IMR-90 (cell line): Measurements from ENCODE around the gene MT1H. TPM values are rescaled to one million over a fixed set of nuclear protein-coding genes. Genes with fewer than 3 reads are reported as not detected.

Experiments
- ATAC-seq: fragments of 200-7000 bp; cut with Tn5 transposase; 2 replicates; pipeline ENCODE4 v1.9.1; 2020; ENCODE audit warnings: low read depth, mild to moderate bottlenecking, moderate library complexity
- BruUV-seq: library from RNA; stranded (reverse); fragments of 400-500 nt; replicated peaks from 2 replicates; lab custom pipeline; 2021; lab: Mats Ljungman, UMichigan
- CTCF ChIA-PET: fragments of 300-600 bp; formaldehyde crosslinking; extraction: SDS; loops from one replicate; lab custom pipeline; 2021; ENCODE audit warnings: antibody characterized with exemption; lab: Yijun Ruan, JAX
- POLR2A ChIA-PET: fragments of 300-600 bp; sonication (Branson Sonifier 250); formaldehyde crosslinking; loops from one replicate; lab custom pipeline; 2022; ENCODE audit warnings: antibody characterized with exemption; ENCODE audit not compliant: unreplicated experiment; lab: Charles Lee
- DNase-seq: peaks from one replicate; pipeline ENCODE4 v3.0.0; 2013
- H2AFZ ChIP-seq: replicated peaks from 2 replicates; pipeline ENCODE3; 2013; ENCODE audit warnings: low read length, mild to moderate bottlenecking; ENCODE audit not compliant: poor library complexity
- H2AK5ac ChIP-seq: 2 replicates; pipeline ENCODE4 v1.6.1; 2013; ENCODE audit warnings: low read depth, low read length, inconsistent platforms
- H2AK9ac ChIP-seq: replicated peaks from 2 replicates; pipeline ENCODE3; 2013; ENCODE audit warnings: mild to moderate bottlenecking, low read depth, low read length, moderate library complexity; ENCODE audit not compliant: poor library complexity
- H2BK120ac ChIP-seq: 2 replicates; pipeline ENCODE4 v1.6.1; 2013; ENCODE audit warnings: low read depth, low read length, inconsistent platforms
- H2BK15ac ChIP-seq: 3 replicates; pipeline ENCODE4 v1.6.1; 2013; ENCODE audit warnings: low read depth, low read length, inconsistent platforms
- H2BK20ac ChIP-seq: 2 replicates; pipeline ENCODE4 v1.6.1; 2013; ENCODE audit warnings: low read depth, mild to moderate bottlenecking, inconsistent platforms, low read length, moderate library complexity
- H2BK5ac ChIP-seq: 2 replicates; pipeline ENCODE4 v1.6.1; 2013; ENCODE audit warnings: mild to moderate bottlenecking, low read depth, low read length, inconsistent platforms; ENCODE audit not compliant: poor library complexity, severe bottlenecking
- H3K14ac ChIP-seq: replicated peaks from 2 replicates; pipeline ENCODE4 v1.6.1; 2013; ENCODE audit warnings: low read depth, low read length, inconsistent platforms
- H3K18ac ChIP-seq: 2 replicates; pipeline ENCODE4 v1.6.1; 2013; ENCODE audit warnings: low read depth, low read length, control low read depth
- H3K23ac ChIP-seq: 2 replicates; pipeline ENCODE4 v1.6.1; 2013; ENCODE audit warnings: low read depth, low read length, inconsistent platforms
- H3K27ac ChIP-seq: 2 replicates; pipeline ENCODE4 v1.5.1; 2013; ENCODE audit warnings: mild to moderate bottlenecking, control low read depth, low read length; ENCODE audit not compliant: insufficient read depth
- H3K27me3 ChIP-seq: 2 replicates; pipeline ENCODE4 v1.6.1; 2013; ENCODE audit warnings: low read length; ENCODE audit not compliant: control insufficient read depth, insufficient read depth
- H3K36me3 ChIP-seq: 2 replicates; pipeline ENCODE4 v1.6.1; 2013; ENCODE audit warnings: low read length, mixed read lengths; ENCODE audit not compliant: control insufficient read depth, insufficient read depth
- H3K4ac ChIP-seq: 2 replicates; pipeline ENCODE4 v1.6.1; 2013; ENCODE audit warnings: low read depth, low read length, inconsistent platforms
- H3K4me1 ChIP-seq: 2 replicates; pipeline ENCODE4 v1.6.1; 2013; ENCODE audit warnings: low read length, mixed read lengths; ENCODE audit not compliant: control insufficient read depth, insufficient read depth
- H3K4me2 ChIP-seq: 2 replicates; pipeline ENCODE4 v1.6.1; 2013; ENCODE audit warnings: low read depth, mild to moderate bottlenecking, control low read depth, low read length, moderate library complexity
- H3K4me3 ChIP-seq: 2 replicates; pipeline ENCODE4 v1.5.1; 2013; ENCODE audit warnings: low read depth, mild to moderate bottlenecking, control low read depth, low read length, moderate library complexity; ENCODE audit not compliant: insufficient read depth
- H3K56ac ChIP-seq: 2 replicates; pipeline ENCODE4 v1.6.1; 2013; ENCODE audit warnings: low read length, inconsistent platforms; ENCODE audit not compliant: insufficient read depth; ENCODE audit errors: extremely low read depth
- H3K79me1 ChIP-seq, 2 experiments: 2 replicates each; pipeline ENCODE4 v1.6.1; 2013; ENCODE audit warnings: low read length in 2 of 2, inconsistent platforms in 1 of 2, low read depth in 1 of 2
- H3K9ac ChIP-seq: 2 replicates; pipeline ENCODE4 v1.6.1; 2013; ENCODE audit warnings: low read depth, low read length, control low read depth
- H3K9me1 ChIP-seq: 2 replicates; pipeline ENCODE4 v1.6.1; 2013; ENCODE audit warnings: low read length, inconsistent platforms; ENCODE audit not compliant: insufficient read depth
- H3K9me3 ChIP-seq: 2 replicates; pipeline ENCODE4 v1.6.1; 2013; ENCODE audit warnings: low read length; ENCODE audit not compliant: control insufficient read depth, insufficient read depth
- H4K20me1 ChIP-seq: 2 replicates; pipeline ENCODE4 v1.6.1; 2013; ENCODE audit warnings: low read length, inconsistent platforms; ENCODE audit not compliant: insufficient read depth
- H4K5ac ChIP-seq: 2 replicates; pipeline ENCODE4 v1.6.1; 2013; ENCODE audit warnings: mild to moderate bottlenecking, low read depth, low read length, control low read depth
- H4K8ac ChIP-seq, 2 experiments: 2 replicates each; pipeline ENCODE4 v1.6.1; 2013; ENCODE audit warnings: low read depth in 2 of 2, low read length in 2 of 2, control low read depth in 1 of 2, inconsistent platforms in 1 of 2
- H4K91ac ChIP-seq: 2 replicates; pipeline ENCODE4 v1.6.1; 2013; ENCODE audit warnings: low read depth, low read length, inconsistent platforms; ENCODE audit not compliant: insufficient read depth
- BHLHE40 ChIP-seq: fragments of 150-350 bp; IDR thresholded peaks from 2 replicates; pipeline ENCODE4 v1.6.1; 2016; ENCODE audit warnings: mild to moderate bottlenecking, low read depth, low read length
- CEBPB ChIP-seq: IDR thresholded peaks from 2 replicates; pipeline ENCODE4 v1.6.1; 2012; ENCODE audit warnings: low read depth, low read length, improper control_type of control experiment
- CHD1 ChIP-seq: IDR thresholded peaks from 2 replicates; pipeline ENCODE4 v1.6.1; 2012; ENCODE audit warnings: low read depth, low read length, improper control_type of control experiment
- POLR2A ChIP-seq: IDR thresholded peaks from 2 replicates; pipeline ENCODE4 v1.6.1; 2012; ENCODE audit warnings: mild to moderate bottlenecking, low read depth, low read length
- RFX5 ChIP-seq: IDR thresholded peaks from 2 replicates; pipeline ENCODE4 v1.8.0; 2012; ENCODE audit warnings: low read depth, mild to moderate bottlenecking, low read length, moderate library complexity
- WGBS, 2 experiments: methylation state at CpG; one replicate each; pipeline versions ENCODE4 v1.1.5 to v1.1.7; 2013; ENCODE audit warnings: missing lambda C conversion rate in 2 of 2; ENCODE audit not compliant: insufficient read length in 1 of 2; ENCODE audit errors: extremely low coverage in 2 of 2; 5-methylcytosine and 5-hydroxymethylcytosine counted together
- dilution Hi-C: fragments of 300-500 bp; cut with HindIII; formaldehyde crosslinking; loops from one replicate; pipeline ENCODE4 v1.14.3; 2018; ENCODE audit warnings: low sequenced_read_pairs; ENCODE audit not compliant: unreplicated experiment
- in situ Hi-C: fragments of 300-500 bp; cut with MboI; formaldehyde crosslinking; loops from 3 replicates; pipeline ENCODE4 v1.14.3; 2019; ENCODE audit warnings: low sequenced_read_pairs, inconsistent platforms, mixed read lengths
- intact Hi-C: fragments of 100-400 bp; cut with micrococcal nuclease; formaldehyde crosslinking; loops from 2 replicates; pipeline ENCODE4 v1.10.0; 2022
- polyA plus RNA-seq, 3 experiments: library from polyadenylated mRNA; depleted of rRNA; stranded (reverse); fragments of >200 nt; gene quantifications; 2 replicates each; pipeline ENCODE4 v1.2.3, GENCODE V29; 2012; ENCODE audit warnings: low replicate concordance in 1 of 3
- total RNA-seq: library from RNA; depleted of rRNA; stranded (reverse); fragments of >200 nt; gene quantifications from 2 replicates; pipeline ENCODE4 v1.2.3, GENCODE V29; 2012

The MT1H gene
- total and polyA plus RNA-seq, 2 of the 4 experiments (the other 2 are of a cell fraction): not detected

DNA sequence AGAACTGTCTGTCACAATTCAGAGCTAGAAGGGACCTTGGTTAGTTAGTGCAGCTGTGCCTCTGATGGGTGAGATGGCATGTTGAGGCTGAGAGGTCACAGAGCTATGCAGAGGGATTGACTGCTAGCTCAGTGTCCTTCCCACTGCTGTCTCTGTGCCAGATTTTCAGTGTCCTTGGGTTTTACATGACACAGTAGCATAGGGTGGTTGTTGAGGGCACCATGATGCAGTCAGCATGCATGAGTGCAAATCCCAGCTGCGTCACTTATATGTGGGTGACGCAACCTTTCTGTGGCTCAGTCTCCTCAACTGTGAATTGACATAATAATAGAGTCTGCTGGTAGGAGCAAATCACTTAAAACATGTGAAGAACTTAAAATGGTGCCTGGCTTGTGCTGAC lies 28.4 kb upstream of the MT1H start:
- Histone ChIP-seq H3K9me3 (0 out of 2 replicates have a peak, but pooled peaks cover 1% of the 10 kb centered on the region), H3K4ac (no peak overlapping the region), H4K5ac (no peak overlapping the region), H3K4me1 (no peaks in the 10 kb centered on the region; the same call in 1 of the 2 replicates), H2AFZ (no peak overlapping the region), H3K9me1 (no peaks in the 10 kb centered on the region), H3K14ac (no peak overlapping the region), H2AK9ac (no peak overlapping the region), H3K4me2 (no peak overlapping the region), H3K79me1 (no peaks in the 10 kb centered on the region), H2BK120ac (no peak overlapping the region), H3K9ac (no peak overlapping the region), H2BK5ac (no peak overlapping the region), H4K20me1 (no peaks in the 10 kb centered on the region), H4K8ac (no peak overlapping the region), H2AK5ac (no peak overlapping the region), H3K23ac (no peak overlapping the region), H4K91ac (no peak overlapping the region), H3K4me3 (no peak overlapping the region), H3K27me3 (peaks cover 89% of the 10 kb centered on the region), H3K36me3 (no peaks in the 10 kb centered on the region), H2BK15ac (no peak overlapping the region), H3K56ac (no peak overlapping the region), H2BK20ac (no peak overlapping the region), H3K27ac (no peak overlapping the region), H3K18ac (no peak overlapping the region)
- intact Hi-C loops: no loop called here
- TF ChIP-seq CEBPB (peak; percentile 45; the same call in 1 of the 2 replicates), BHLHE40 (no peak), CHD1 (no peak), RFX5 (no peak), POLR2A (no peak)
- dilution Hi-C loops: no loop called here
- in situ Hi-C loops: no loop called here
- DNase-seq (no peak), ATAC-seq (no peak)
- CTCF ChIA-PET: no interaction called here
- no CpG with 5 or more reads among the region's 2 CpGs for WGBS, 2 experiments
- no TSS peak for BruUV-seq
- POLR2A ChIA-PET: interaction anchor here (0.8 kb wide), 1 partner anchor 11 kb away, joined by 3 read pairs; no protein-coding TSS in a partner anchor
